WTC11 (cell line): ENCODE data around the gene PEAR1.

Source experiments
- KAT7 ChIP-seq: sonication (generic); formaldehyde crosslinking; IDR thresholded peaks from 2 replicates; pipeline ENCODE4 v1.8.1; 2023; ENCODE audit warnings: missing genetic modification reagents, mild to moderate bottlenecking, borderline replicate concordance
- ZNF263 ChIP-seq: sonication (generic); formaldehyde crosslinking; IDR thresholded peaks from 2 replicates; pipeline ENCODE4 v1.8.1; 2022; ENCODE audit warnings: low read depth, mild to moderate bottlenecking, moderate library complexity, missing genetic modification reagents

- no peak for TF ChIP-seq ZNF263 (CRISPR knock-in tag)
- TF ChIP-seq KAT7 = no peak
These were observed 46.3 kb downstream of the PEAR1 start for GRCh38 chr1:156939786-156940334.
